C4-2B (cell line): ENCODE results near the gene CCDC92.
A peak's percentile ranks its signal among the peaks of the same experiment; 100 is the strongest.

ENCODE experiments used
- H3K27ac ChIP-seq: fragments of 450-650 bp; 2 replicates; pipeline ENCODE4 v1.5.1; 2017
- CTCF ChIP-seq: fragments of 450-650 bp; conservative IDR thresholded peaks from 2 replicates; pipeline ENCODE4 v1.5.1; 2017; ENCODE audit warnings: mild to moderate bottlenecking
- ZFX ChIP-seq: fragments of 450-650 bp; IDR thresholded peaks from 2 replicates; pipeline ENCODE4 v1.6.1; 2017

CCDC92 gene

GRCh38 chr12:123943816-123944215 lies 28.8 kb downstream of the CCDC92 start:
- peak overlapping the region; percentile 47 for H3K27ac ChIP-seq
- TF ChIP-seq ZFX (no peak), CTCF (no peak)

GRCh38 chr12:123942911-123943648 lies 29.6 kb downstream of the CCDC92 start:
- peak overlapping the region; percentile 47 for H3K27ac ChIP-seq
- TF ChIP-seq ZFX (no peak), CTCF (no peak)

GRCh38 chr12:123942238-123942653 lies 30.4 kb downstream of the CCDC92 start:
- no peak overlapping the region for H3K27ac ChIP-seq
- TF ChIP-seq CTCF: no peak
- TF ChIP-seq ZFX: no peak

- H3K27ac ChIP-seq: no peak overlapping the region
- TF ChIP-seq ZFX (no peak), CTCF (no peak)
Observed at GRCh38 chr12:123941624-123942237, 30.9 kb downstream of the CCDC92 start.

- no peak for TF ChIP-seq CTCF
- TF ChIP-seq ZFX: no peak
- H3K27ac ChIP-seq: no peak overlapping the region
Observed at GRCh38 chr12:123941000-123941399, 31.6 kb downstream of the CCDC92 start.

GRCh38 chr12:123940627-123940966 lies 32.0 kb downstream of the CCDC92 start:
- TF ChIP-seq CTCF (no peak), ZFX (no peak)
- H3K27ac ChIP-seq: no peak overlapping the region

- no peak overlapping the region for H3K27ac ChIP-seq
- TF ChIP-seq CTCF (no peak), ZFX (no peak)
Observed at GRCh38 chr12:123939716-123940626, 32.7 kb downstream of the CCDC92 start.
